ENCODE data around the gene FGF22. TPM values are rescaled to one million over a fixed set of nuclear protein-coding genes. Genes with fewer than 3 reads are reported as not detected.

The FGF22 gene
- total and polyA plus RNA-seq, 2 donors (not counting 1 experiment from before 2014, with no cell fraction given), result 0.34 to 2.9 TPM

DNA sequence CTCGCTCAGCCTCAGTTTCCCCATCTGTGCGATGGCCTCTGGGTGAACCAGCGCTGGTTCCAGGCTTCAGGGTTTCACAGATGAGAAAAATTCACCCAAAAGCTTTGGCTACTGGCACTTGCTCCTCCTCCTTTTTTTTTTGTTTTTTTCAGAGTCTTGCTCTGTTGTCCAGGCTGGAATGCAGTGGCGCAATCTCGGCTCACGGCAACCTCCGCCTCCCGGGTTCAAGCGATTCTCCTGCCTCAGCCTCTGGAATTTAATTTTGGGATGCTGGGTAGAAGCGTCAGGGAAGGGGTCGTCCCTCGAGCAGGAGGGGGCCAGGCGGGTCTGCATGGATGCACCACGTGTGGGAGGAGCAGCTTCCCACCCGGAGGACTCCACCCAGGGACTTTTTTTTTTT lies 48.5 kb downstream of the FGF22 start:
- Histone ChIP-seq H3K9ac (ENCODE audit: low read length) (no peak overlapping the region), H3K36me3 (replicated peaks in 1 of 2; ENCODE audit: control extremely low read depth in 1 of 2, control insufficient read depth in 1 of 2, extremely low read depth in 1 of 2, insufficient read depth in 2 of 2, low read length in 1 of 2) (no peaks in the 10 kb centered on the region), H3K27ac (ENCODE audit: low read length in 2 of 2) (no peak overlapping the region), H4K20me1 (ENCODE audit: control insufficient read depth, insufficient read depth, low read length, poor library complexity, severe bottlenecking) (no peaks in the 10 kb centered on the region), H3K4me2 (replicated peaks; ENCODE audit: low read depth, low read length, poor library complexity, severe bottlenecking) (no peak overlapping the region), H3K9me3 (ENCODE audit: control extremely low read depth in 1 of 3, control insufficient read depth in 2 of 3, insufficient read depth in 1 of 3, low read length in 2 of 3) (peaks cover 0 to 8% (median 0%) of the 10 kb centered on the region in 3 donors), H3K27me3 (replicated peaks in 1 of 4; ENCODE audit: control extremely low read depth in 1 of 4, control insufficient read depth in 3 of 4, insufficient read depth in 4 of 4, low read length in 3 of 4) (no peaks in the 10 kb centered on the region), H3K4me1 (ENCODE audit: control insufficient read depth in 2 of 2, insufficient read depth in 2 of 2, low read length in 2 of 2) (no peaks in the 10 kb centered on the region), H3K4me3 (ENCODE audit: control extremely low read depth in 1 of 5, extremely low read depth in 1 of 5, insufficient read depth in 1 of 5, low read depth in 2 of 5, low read length in 4 of 5) (no peak overlapping the region), H2AFZ (ENCODE audit: insufficient read depth, low read depth, low read length, poor library complexity, severe bottlenecking) (no peak overlapping the region), H3K79me2 (ENCODE audit: control insufficient read depth, insufficient read depth, low read length) (no peaks in the 10 kb centered on the region)
- Mint-ChIP-seq H3K27me3 (no peaks in the 10 kb centered on the region), H3K4me3 (no peak overlapping the region), H3K27ac (no peak overlapping the region), H3K4me1 (no peaks in the 10 kb centered on the region), H3K9me3 (ENCODE audit: insufficient read depth) (no peaks in the 10 kb centered on the region)
- CTCF ChIA-PET, result no interaction called here
- 95% methylated on average over 12 of the region's 15 CpGs for WGBS (ENCODE audit: insufficient coverage)
- POLR2A ChIA-PET, result interaction anchor here (0.7 kb wide), 1 partner anchor 38 kb away, joined by 7 read pairs; no protein-coding TSS in a partner anchor
- DNase-seq (no peak), ATAC-seq (ENCODE audit: low read depth) (no peak)
- intact Hi-C loops (cut with micrococcal nuclease), result no loop called here
- no peak for TF ChIP-seq EZH2 (IDR thresholded peaks at IDR 0.05; ENCODE audit: borderline replicate concordance, insufficient read depth, low read depth, low read length, poor library complexity, severe bottlenecking)
- TF ChIP-seq, protein P1, sequence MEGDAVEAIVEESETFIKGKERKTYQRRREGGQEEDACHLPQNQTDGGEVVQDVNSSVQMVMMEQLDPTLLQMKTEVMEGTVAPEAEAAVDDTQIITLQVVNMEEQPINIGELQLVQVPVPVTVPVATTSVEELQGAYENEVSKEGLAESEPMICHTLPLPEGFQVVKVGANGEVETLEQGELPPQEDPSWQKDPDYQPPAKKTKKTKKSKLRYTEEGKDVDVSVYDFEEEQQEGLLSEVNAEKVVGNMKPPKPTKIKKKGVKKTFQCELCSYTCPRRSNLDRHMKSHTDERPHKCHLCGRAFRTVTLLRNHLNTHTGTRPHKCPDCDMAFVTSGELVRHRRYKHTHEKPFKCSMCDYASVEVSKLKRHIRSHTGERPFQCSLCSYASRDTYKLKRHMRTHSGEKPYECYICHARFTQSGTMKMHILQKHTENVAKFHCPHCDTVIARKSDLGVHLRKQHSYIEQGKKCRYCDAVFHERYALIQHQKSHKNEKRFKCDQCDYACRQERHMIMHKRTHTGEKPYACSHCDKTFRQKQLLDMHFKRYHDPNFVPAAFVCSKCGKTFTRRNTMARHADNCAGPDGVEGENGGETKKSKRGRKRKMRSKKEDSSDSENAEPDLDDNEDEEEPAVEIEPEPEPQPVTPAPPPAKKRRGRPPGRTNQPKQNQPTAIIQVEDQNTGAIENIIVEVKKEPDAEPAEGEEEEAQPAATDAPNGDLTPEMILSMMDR (IDR thresholded peaks at IDR 0.05), result no peak

DNA sequence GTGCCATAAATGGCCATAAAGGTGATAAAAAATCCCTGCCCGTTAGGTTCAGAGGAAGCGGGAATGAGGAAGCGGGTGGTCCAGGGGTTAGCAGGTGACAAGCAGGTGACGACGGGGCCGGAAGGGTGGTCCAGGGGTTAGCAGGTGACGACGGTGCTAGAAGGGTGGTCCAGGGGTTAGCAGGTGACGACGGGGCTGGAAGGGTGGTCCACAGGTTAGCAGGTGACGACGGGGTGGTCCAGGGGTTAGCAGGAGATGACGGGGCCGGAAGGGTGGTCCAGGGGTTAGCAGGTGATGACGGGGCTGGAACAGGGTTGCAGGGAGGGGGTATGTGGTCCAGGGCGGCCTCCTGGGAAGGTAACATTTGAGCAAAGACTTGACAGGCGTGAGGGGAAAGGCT lies 49.3 kb downstream of the FGF22 start:
- 90% methylated on average over 16 of the region's 17 CpGs for WGBS (ENCODE audit: insufficient coverage)
- Mint-ChIP-seq H3K27me3 (no peaks in the 10 kb centered on the region), H3K9me3 (ENCODE audit: insufficient read depth) (no peaks in the 10 kb centered on the region), H3K4me1 (no peaks in the 10 kb centered on the region), H3K27ac (no peak overlapping the region), H3K4me3 (no peak overlapping the region)
- Histone ChIP-seq H2AFZ (ENCODE audit: insufficient read depth, low read depth, low read length, poor library complexity, severe bottlenecking) (no peak overlapping the region), H3K79me2 (ENCODE audit: control insufficient read depth, insufficient read depth, low read length) (no peaks in the 10 kb centered on the region), H3K4me1 (ENCODE audit: control insufficient read depth in 2 of 2, insufficient read depth in 2 of 2, low read length in 2 of 2) (no peaks in the 10 kb centered on the region), H3K9me3 (ENCODE audit: control extremely low read depth in 1 of 3, control insufficient read depth in 2 of 3, insufficient read depth in 1 of 3, low read length in 2 of 3) (peaks cover 0 to 8% (median 0%) of the 10 kb centered on the region in 3 donors), H3K4me3 (ENCODE audit: control extremely low read depth in 1 of 5, extremely low read depth in 1 of 5, insufficient read depth in 1 of 5, low read depth in 2 of 5, low read length in 4 of 5) (no peak overlapping the region), H3K36me3 (replicated peaks in 1 of 2; ENCODE audit: control extremely low read depth in 1 of 2, control insufficient read depth in 1 of 2, extremely low read depth in 1 of 2, insufficient read depth in 2 of 2, low read length in 1 of 2) (no peaks in the 10 kb centered on the region), H4K20me1 (ENCODE audit: control insufficient read depth, insufficient read depth, low read length, poor library complexity, severe bottlenecking) (no peaks in the 10 kb centered on the region), H3K27me3 (replicated peaks in 1 of 4; ENCODE audit: control extremely low read depth in 1 of 4, control insufficient read depth in 3 of 4, insufficient read depth in 4 of 4, low read length in 3 of 4) (no peaks in the 10 kb centered on the region), H3K27ac (ENCODE audit: low read length in 2 of 2) (no peak overlapping the region), H3K4me2 (replicated peaks; ENCODE audit: low read depth, low read length, poor library complexity, severe bottlenecking) (no peak overlapping the region), H3K9ac (ENCODE audit: low read length) (no peak overlapping the region)
- ChIA-PET CTCF (no interaction called here), POLR2A (interaction anchor here (0.7 kb wide), 1 partner anchor 37 kb away, joined by 7 read pairs; no protein-coding TSS in a partner anchor)
- no peak for ATAC-seq (ENCODE audit: low read depth)
- intact Hi-C loops (cut with micrococcal nuclease), result no loop called here
- no peak for DNase-seq
- TF ChIP-seq, protein P1 (IDR thresholded peaks at IDR 0.05), result no peak
- no peak for TF ChIP-seq EZH2 (IDR thresholded peaks at IDR 0.05; ENCODE audit: borderline replicate concordance, insufficient read depth, low read depth, low read length, poor library complexity, severe bottlenecking)

All from B cell (primary cell).